Raji (cell line): ENCODE data around the gene PABPN1.

Source experiments
- POLR2A ChIP-seq: IDR thresholded peaks from 2 replicates; pipeline ENCODE4 v1.6.1; 2011; ENCODE audit warnings: low read depth, low read length, control low read depth; ENCODE audit not compliant: insufficient read depth

The PABPN1 gene

DNA sequence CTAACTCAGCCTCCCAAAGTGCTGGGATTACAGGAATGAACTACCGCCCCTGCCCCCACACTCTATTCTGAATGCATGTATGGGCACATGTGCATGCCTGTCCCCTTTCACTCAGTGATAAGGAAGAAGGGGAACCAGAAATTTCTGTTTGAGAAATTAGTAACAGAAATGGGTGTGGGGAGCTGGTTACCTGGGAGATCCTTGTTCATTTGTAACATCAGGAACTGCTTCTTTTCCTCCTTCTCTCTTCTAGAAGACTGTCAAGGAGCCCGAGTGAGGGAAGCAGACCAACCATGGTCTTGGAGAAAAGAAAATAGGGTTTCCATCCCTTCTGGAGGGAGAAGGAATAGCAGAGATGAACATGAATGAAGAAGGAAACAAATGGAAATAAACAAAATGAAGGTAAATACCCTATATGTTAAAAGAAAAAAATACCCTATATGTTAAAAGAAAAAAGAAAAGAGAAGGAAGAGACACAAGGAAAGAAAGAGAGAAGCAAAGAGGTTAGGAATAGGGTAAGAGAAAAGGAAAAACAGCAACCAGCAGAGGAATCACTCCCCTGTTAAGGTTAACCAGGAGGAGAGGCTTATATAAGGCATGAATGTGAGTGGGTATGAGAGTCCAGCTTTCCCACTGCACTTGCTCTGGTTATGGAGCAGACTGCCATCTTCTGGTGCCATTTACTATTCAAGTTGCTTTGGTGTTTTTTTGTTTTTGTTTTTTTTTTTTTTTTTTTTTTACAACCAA lies 21.9 kb upstream of the PABPN1 start:
- no peak for TF ChIP-seq POLR2A

DNA sequence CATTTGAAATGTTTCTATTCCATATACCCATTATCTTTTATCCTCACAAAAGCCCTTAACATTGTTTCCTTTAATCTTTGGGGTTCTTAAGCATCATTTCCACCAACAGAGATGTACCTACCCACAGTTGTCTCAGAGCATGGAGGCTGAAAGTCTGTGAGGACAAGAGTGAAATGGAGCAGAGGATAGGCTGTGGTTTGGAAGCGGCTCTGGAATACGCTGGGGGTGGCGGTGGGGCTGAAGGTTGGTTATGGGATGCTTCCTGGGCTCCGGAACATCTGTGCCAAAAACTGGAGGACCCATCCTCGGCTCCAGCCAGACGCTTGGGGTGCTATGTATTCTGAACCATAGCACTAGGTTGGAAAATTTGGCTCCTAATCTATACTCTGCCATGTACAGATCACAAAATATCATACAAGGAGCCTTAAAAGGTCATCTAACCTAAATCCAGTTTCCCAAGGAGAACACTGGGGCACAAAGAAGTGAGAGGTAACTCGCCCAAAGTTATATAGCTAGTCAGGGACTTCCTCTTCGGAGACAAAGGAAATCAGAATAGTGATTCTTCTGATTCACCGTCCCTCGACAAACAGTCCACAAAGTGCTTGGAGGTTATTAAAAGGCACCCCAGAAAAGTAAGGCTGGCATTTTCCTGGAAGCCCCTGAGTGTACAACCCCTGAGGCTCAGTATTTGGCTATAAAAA lies 21.1 kb upstream of the PABPN1 start:
- TF ChIP-seq POLR2A: no peak

DNA sequence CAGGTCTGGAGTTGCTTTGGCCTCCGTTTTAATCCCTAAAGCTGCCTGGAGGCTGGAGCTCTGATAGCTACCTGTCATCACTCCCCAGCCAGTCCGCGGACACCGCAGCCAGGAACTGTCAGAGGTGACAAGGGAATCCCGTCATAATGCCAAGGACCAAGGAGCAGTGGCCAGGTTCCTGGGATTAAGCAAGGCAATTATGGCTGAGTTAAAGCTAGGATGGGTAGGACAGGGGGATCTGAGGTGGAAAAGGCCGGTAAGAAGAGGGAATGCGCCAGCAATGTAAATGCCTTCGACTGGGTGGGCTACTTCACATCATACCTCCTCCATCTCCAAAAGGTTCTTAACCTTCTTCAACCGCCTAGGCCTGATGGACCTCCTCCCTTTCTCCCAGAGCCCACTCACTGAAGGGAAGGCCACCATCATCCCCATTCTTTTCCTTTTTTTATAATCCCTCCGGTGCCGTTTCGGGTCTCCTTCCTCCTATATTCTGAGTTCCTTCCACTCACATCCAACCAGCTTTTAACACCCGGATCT lies 20.5 kb upstream of the PABPN1 start:
- no peak for TF ChIP-seq POLR2A

DNA sequence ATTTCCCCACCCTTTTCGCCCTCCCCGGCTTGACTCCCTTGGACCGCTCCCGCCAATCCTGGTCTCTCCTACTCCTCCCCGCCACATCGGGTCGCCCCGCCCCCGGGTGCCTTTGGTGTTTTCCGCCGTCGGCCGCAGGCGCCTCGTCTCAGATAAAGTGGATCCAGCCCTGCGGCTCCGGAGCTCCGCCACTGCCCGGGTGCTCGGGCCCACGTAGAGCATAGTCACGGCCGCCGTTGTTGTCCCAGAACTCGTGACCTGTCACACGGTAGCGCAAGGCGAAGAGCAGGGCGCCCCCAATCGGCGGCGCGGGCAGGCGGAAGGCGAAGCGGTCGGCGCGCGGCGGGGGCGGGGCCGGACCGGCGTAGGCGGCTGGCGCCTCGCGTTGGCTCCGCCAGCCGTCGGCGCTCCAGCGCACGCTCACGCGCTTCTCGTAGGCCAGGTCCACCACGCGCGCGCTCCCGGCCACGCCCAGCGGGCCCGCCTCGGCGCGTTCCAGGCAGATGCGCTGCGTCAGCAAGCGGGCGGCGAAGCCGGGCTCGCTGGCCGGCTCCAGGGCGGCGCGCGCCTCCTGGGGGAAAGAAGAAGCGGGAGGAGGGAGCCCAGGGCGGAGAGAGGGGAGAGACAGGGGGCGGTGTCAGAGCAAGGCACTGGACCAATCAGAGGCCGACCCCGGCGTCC lies 19.8 kb upstream of the PABPN1 start:
- TF ChIP-seq POLR2A: no peak

DNA sequence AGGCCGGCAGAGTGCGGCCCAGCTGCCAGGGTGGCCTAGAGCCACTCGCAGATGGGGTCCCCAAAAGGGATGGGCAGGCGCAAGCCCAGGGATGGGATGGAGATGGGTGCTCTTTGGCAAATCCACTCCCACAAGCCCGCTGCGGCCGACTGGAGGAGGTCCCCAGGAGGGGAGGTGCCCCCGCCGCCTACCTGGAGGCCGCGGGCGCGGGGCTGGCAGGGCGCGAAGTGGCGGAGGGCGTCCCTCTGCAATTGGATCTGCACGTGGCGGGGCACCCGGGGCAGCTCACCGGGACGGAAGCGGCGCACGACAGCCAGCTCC lies 19.3 kb upstream of the PABPN1 start:
- TF ChIP-seq POLR2A: peak; percentile 91

DNA sequence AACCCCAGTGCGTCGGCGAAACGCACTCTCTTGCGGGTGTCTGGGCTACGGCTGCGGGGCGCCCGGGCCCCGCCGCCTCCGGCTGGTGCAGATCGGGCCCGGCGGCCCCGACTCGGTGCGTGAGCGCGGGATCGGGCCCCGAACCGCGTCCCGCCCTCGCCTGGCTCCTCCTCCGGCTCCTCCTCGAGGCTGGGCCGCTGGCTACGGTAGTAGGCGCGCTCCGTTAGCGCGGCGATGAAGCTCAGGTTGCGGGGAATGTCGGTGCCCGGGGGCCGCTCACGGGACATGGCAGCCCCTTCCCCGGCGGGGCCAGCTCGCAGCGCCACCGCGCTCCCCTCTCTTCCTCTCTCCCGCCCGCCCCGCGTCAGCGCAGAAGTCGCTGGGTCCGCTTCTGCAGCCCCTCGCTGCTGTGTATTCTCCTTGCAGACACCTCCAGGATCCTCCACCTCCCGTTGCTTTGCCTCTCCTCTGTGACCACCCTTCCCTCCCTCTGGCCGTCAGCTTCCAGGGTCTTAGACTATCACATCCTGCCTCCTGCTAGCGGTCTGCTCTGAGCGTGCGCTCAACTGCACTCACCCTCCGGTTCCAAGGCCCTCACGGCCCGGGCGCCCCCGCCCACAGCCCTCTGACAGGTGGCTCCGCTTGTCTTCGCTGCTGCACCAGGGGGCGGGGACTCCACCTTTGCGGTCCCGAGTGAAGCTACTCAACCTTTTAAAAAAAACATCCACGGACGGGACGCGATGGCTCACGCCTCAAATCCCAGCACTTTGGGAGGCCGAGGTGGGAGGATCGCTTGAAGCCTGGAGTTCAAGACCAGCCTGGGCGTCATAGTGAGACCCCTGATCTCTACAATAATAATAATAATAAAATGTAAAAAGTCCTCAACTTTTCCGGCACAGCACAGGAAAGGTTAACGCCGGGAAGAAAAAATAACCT lies 18.7 kb upstream of the PABPN1 start, which contains the start of gene PPP1R3E:
TSS of gene PPP1R3E (minus strand) at position 570 of the 936 bp plus-strand sequence. CDS start at position 287, 283 bp downstream.
- peak; percentile 98 for TF ChIP-seq POLR2A

DNA sequence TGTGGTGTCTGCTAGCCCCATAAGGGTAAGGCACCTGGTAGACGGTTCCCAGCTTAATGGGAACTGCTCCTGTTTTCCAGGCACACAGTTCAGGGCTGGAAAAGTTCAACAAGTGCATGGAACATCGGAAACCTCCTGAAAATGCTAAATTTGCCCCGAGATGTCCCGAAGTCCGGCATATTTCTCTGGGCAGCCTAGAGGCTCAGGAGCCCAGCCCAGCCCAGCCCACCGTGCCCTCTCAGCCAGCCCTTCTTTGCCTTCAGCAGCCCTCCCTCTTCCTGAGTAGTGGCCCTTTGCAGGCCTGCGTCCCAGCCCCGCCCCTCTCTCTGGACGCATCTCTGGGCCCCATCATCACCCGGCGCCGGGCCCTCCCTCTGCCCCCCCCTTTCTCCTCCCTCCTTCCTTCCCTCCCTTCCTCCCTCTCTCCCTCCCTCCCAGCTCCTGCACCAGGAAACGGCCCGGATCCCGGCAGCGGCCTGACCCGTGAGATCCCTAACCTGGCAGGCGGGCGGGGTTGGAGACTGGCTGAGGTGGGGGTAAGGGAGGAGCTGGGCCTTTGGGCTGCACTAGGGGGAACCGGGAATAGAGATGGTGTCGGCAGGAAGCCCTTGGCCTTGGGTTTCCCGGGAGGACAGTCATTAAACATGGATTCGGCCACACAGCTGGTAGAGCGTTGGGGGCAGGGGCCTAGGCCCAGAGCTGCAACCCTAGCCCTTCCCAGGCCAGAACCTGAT lies 14.7 kb upstream of the PABPN1 start, which contains the start of gene BCL2L2:
TSS of gene BCL2L2 (plus strand) at position 422 of the 734 bp plus-strand sequence. CDS start 935 bp downstream, outside the sequence.
- peak; percentile 84 for TF ChIP-seq POLR2A

DNA sequence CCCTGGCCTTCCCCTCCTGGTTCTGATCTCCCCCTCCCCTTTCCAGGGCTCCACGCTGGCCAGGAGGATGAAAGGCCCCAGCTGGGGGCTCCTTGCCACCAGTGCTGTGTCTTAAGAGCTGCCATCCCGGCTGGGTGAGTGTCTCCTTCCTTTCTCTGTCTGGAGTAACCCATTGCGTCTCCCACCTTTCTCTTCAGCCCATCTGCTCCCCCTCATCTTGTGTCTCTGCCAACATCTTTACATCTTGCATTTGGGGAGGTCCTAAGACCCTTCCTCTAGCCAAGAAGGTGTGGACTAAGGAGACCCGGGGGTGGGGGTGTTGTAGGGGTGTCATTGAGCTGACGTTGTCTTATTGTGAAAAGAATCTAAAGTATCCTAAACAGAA lies 14.1 kb upstream of the PABPN1 start:
- no peak for TF ChIP-seq POLR2A

DNA sequence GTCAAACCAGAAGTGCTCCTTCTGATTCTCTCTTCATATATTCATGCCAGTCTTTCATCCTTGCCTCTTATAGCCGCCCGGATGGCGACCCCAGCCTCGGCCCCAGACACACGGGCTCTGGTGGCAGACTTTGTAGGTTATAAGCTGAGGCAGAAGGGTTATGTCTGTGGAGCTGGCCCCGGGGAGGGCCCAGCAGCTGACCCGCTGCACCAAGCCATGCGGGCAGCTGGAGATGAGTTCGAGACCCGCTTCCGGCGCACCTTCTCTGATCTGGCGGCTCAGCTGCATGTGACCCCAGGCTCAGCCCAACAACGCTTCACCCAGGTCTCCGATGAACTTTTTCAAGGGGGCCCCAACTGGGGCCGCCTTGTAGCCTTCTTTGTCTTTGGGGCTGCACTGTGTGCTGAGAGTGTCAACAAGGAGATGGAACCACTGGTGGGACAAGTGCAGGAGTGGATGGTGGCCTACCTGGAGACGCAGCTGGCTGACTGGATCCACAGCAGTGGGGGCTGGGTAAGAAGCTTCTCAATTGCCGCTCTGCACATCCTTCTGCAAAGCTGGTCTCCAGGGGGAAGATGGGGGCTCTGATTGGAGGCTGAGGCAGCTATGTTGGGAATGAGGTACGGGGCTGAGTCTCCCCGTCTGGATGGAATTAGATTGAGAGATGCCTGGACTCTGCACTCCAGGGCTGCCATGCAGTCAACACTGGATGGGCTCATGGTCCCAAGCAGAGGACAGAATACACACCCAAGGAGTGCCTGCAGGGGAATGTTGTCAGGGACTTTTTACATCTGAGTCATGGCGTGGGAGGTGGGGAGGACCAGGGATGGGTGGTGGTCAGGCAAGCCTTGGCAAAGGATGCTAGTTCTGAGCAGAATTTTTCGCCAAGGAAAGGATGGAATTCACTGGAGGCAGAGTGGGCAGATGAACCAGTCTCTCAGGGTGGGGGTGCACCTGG lies 13.3 kb upstream of the PABPN1 start:
- no peak for TF ChIP-seq POLR2A

DNA sequence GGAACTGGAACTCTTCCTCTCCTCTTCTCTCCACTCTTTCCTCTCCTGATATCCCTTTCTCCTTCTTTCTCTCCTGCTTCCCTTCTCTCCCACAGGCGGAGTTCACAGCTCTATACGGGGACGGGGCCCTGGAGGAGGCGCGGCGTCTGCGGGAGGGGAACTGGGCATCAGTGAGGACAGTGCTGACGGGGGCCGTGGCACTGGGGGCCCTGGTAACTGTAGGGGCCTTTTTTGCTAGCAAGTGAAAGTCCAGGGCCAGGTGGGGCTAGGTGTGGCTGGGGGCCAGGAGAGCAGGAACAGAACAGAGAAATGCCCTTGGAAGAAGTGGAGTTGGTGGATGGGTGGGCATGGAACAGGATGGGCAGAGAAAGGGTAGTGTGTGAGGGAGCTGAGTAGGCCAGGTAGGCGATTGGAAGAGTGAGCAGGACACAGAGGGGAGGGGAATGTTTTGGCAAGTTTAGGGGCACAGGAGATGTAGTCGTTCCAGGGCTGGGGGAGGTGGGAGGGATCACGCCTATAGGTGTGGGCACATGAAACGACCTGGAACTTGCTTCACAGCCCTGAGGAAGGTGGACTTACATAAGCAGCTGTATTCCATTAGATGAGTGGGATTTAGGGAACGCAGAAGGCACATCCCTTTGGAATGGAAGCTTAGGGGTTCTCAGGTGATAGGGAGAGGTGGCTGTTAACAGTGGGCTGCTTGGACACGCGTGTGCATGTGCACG lies 12.4 kb upstream of the PABPN1 start:
- TF ChIP-seq POLR2A: no peak

DNA sequence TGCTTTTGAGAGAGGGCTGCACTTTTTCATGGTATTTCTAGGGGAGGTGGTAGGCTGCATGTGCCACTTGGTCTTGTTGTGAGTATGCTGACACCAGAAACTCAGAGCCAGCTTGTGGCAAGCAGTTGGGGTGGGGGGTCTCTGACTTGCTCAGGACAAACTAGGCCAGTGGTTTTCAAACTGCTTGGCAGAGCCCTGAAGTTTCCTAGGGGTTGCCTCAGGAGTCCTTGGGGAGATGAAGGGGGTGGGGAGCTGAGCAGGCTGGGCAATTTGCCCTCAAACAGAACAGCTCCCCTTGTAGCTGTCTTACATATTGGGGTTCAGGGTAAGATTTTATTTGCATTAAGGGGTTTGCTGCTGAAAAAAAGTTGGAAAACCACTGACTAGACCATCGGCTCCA lies 10.7 kb upstream of the PABPN1 start:
- no peak for TF ChIP-seq POLR2A

DNA sequence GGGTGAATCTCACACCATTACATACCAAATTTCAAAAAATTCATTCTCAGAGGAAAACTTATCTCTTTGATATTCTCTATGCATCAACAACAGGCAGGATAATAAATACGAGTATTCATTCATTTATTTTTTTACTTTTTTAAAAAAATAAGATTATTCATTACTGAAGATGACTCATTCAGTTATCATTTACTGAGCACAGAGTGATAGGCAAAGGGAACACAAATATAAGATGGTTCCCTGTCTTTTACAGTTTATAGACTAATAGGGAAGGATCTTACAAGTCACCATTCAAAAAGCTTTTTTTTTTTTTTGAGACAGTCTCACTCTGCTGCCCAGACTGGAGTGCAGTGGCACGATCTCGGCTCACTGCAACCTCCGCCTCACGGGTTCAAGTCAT lies 5.0 kb upstream of the PABPN1 start:
- no peak for TF ChIP-seq POLR2A

DNA sequence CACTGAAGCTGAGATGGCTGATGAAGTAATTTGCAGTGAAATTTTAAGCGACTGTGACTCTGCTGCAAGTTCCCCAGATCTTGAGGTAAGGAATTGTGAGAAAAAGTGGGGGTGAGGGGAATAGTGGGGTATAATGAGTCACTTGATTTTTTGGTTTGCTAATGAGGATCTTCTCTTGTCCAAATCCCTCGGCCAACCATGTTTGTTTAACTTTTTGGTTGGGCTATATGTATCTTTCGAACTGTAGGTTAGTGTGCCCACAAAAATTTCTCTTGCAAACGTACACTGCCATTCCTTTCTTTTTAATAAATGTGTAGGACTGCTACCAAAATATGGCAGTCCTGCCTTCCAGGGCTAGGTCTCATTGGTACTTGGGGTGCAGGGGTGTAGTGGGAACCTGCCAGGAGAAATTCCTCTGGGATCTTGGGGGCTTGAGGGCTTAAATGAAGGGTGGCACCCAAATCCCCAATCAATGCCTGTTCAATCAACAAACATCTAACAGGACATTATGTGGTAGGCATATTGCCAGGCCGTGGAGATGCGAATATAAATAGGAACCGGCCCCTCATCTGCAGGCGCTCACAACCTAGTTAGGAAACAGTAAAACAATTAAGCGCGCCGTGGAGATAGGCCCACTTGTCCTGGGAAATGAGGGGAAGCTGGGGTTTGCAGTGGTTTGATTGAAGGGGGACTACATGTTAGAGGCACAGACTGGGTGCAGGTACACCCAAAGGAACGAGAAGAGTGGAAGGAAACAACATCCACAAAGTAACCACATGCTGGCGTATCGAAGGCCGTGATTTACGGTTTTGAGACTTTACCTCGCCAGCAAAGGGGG lies 1.3 kb upstream of the PABPN1 start:
- TF ChIP-seq POLR2A: no peak
